Erythroblast (primary cell): ENCODE measurements around the gene PIK3AP1.

ENCODE experiments used
- GATA1 ChIP-seq: IDR thresholded peaks from 2 replicates; pipeline ENCODE4 v1.6.1; 2011; ENCODE audit warnings: low read depth, mild to moderate bottlenecking, control low read depth, low read length, moderate library complexity
- POLR2A ChIP-seq: IDR thresholded peaks from 2 replicates; pipeline ENCODE4 v1.6.1; 2011; ENCODE audit warnings: mild to moderate bottlenecking, low read length

DNA sequence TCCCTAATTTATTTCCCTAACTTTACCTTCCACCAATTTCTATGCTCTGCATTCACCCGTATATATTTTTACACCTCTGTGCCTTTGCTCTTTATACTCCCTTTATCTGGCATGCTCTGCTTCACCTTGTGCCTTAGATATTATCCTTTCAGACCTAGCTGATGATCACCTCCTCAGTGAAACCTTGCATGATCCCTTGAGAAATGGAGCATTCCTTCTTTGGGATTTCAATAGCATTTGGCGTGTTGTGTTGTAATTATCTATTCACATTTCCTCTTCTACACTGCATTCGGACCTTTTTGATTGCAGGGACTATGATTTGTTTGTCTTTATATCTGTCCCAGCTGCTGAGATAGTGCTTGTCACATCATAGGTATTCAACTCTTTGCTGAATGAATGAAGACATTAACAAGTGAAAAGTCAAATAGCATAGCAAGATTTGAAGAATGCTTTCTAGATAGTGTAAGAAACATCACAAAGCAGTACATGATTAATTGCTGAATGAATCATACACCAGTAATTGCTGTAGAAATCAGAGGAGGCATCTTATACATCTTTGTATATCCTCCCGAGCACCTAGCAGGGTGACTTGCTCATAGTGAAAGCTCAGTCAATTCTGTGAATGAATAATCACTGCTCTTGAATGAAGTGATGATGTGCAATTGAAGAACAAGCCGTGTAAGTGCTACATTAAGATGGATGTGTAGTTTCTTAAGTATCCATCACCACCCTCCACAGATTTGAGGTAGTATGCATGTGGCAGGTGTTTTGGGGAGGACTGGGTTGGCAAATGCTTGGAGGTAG, 131.5 kb downstream of the PIK3AP1 start:
- no peak for TF ChIP-seq POLR2A
- no peak for TF ChIP-seq GATA1
